H1 (cell line): ENCODE results near the gene AKAP12. TPM values are rescaled to one million over a fixed set of nuclear protein-coding genes. Genes with fewer than 3 reads are reported as not detected.
A peak's percentile ranks its signal among the peaks of the same experiment; 100 is the strongest.

ENCODE experiments used
- CTCF ChIA-PET: fragments of 300-600 bp; sonication (Branson Sonifier 250); formaldehyde crosslinking; loops from one replicate; lab custom pipeline; 2021; ENCODE audit not compliant: partially characterized antibody; lab: Charles Lee
- POLR2A ChIA-PET: fragments of 300-600 bp; sonication (Branson Sonifier 250); formaldehyde crosslinking; loops from one replicate; lab custom pipeline; 2021; ENCODE audit warnings: inconsistent platforms; ENCODE audit not compliant: partially characterized antibody; lab: Charles Lee
- DNase-seq, 2 experiments: peaks; one replicate each; pipeline versions ENCODE4 v3.0.0 to v3.0.0-alpha.2; 2010 to 2022; ENCODE audit warnings: low spot score in 2 of 2, low read depth in 1 of 2, mixed read lengths in 1 of 2
- FAIRE-seq: peaks from 2 replicates; lab custom pipeline; 2011; peaks lifted over from hg19 to GRCh38; lab: Jason Lieb, UNC
- H2AFZ ChIP-seq: 2 replicates; pipeline ENCODE4 v1.8.1; 2012; ENCODE audit warnings: low read length, inconsistent platforms
- H2AK5ac ChIP-seq: 2 replicates; pipeline ENCODE4 v1.6.1; 2013; ENCODE audit warnings: low read depth, low read length
- H2BK120ac ChIP-seq: replicated peaks from 2 replicates; pipeline ENCODE3; 2013; ENCODE audit warnings: low read depth, low read length, inconsistent platforms
- H2BK12ac ChIP-seq: 2 replicates; pipeline ENCODE4 v1.6.1; 2013; ENCODE audit warnings: low read depth, low read length
- H2BK15ac ChIP-seq: 2 replicates; pipeline ENCODE4 v1.6.1; 2013; ENCODE audit warnings: low read length
- H2BK20ac ChIP-seq: 2 replicates; pipeline ENCODE4 v1.6.1; 2013; ENCODE audit warnings: low read length
- H2BK5ac ChIP-seq: 2 replicates; pipeline ENCODE4 v1.6.1; 2013; ENCODE audit warnings: low read depth, low read length
- H3K14ac ChIP-seq: 2 replicates; pipeline ENCODE4 v1.6.1; 2013; ENCODE audit warnings: inconsistent platforms; ENCODE audit not compliant: insufficient read length
- H3K18ac ChIP-seq: 2 replicates; pipeline ENCODE4 v1.6.1; 2013; ENCODE audit warnings: low read length; ENCODE audit errors: extremely low read depth
- H3K23ac ChIP-seq: 2 replicates; pipeline ENCODE4 v1.6.1; 2013; ENCODE audit warnings: inconsistent platforms; ENCODE audit not compliant: insufficient read length
- H3K23me2 ChIP-seq: 2 replicates; pipeline ENCODE4 v1.6.1; 2013; ENCODE audit warnings: low read depth, low read length
- H3K27ac ChIP-seq: 2 replicates; pipeline ENCODE4 v1.6.1; 2011; ENCODE audit warnings: low read depth, low read length, inconsistent platforms
- H3K27me3 ChIP-seq, 4 experiments: replicated peaks in 1 of 4; 1 replicate in 1 of 4; 2 replicates in 3 of 4; pipeline versions ENCODE4 v1.6.1 to v1.8.1; 2011 to 2013; ENCODE audit warnings: low read length in 3 of 4, mild to moderate bottlenecking in 3 of 4, inconsistent platforms in 2 of 4, mixed read lengths in 2 of 4, moderate library complexity in 1 of 4; ENCODE audit not compliant: control insufficient read depth in 3 of 4, insufficient read depth in 3 of 4; ENCODE audit errors: extremely low read depth in 1 of 4
- H3K36me3 ChIP-seq, 4 experiments: 2 replicates each; pipeline versions ENCODE4 v1.6.1 to v1.8.1; 2011 to 2013; ENCODE audit warnings: mild to moderate bottlenecking in 4 of 4, low read length in 3 of 4, moderate library complexity in 2 of 4, control low read depth in 1 of 4, inconsistent platforms in 1 of 4; ENCODE audit not compliant: insufficient read depth in 4 of 4, control insufficient read depth in 2 of 4
- H3K4ac ChIP-seq: replicated peaks from 2 replicates; pipeline ENCODE3; 2013; ENCODE audit warnings: low read length, low read depth, mixed read lengths, inconsistent platforms; ENCODE audit not compliant: insufficient read length
- H3K4me1 ChIP-seq, 4 experiments: replicated peaks in 1 of 4; 1 replicate in 1 of 4; 2 replicates in 3 of 4; pipeline versions ENCODE4 v1.6.1 to v1.8.1; 2011 to 2013; ENCODE audit warnings: low read length in 3 of 4, inconsistent platforms in 2 of 4, mixed read lengths in 1 of 4; ENCODE audit not compliant: insufficient read depth in 4 of 4, control insufficient read depth in 3 of 4
- H3K4me2 ChIP-seq, 2 experiments: 2 replicates each; pipeline versions ENCODE4 v1.6.1 to v1.8.1; 2011 to 2013; ENCODE audit warnings: low read depth in 2 of 2, low read length in 2 of 2, control low read depth in 1 of 2, inconsistent platforms in 1 of 2, mild to moderate bottlenecking in 1 of 2; ENCODE audit not compliant: insufficient read depth in 1 of 2
- H3K4me3 ChIP-seq, 4 experiments: fragments of 200-600, 300-600 bp in 1 of 4; sonication (generic), shearing (Covaris generic), sonication (Bioruptor Twin) in 1 of 4; 2 replicates each; pipeline versions ENCODE4 v1.5.1 to v1.8.1; 2011 to 2016; ENCODE audit warnings: low read length in 4 of 4, low read depth in 3 of 4, control low read depth in 2 of 4, inconsistent platforms in 2 of 4, mild to moderate bottlenecking in 2 of 4, mixed read lengths in 1 of 4, moderate library complexity in 1 of 4; ENCODE audit not compliant: insufficient read depth in 2 of 4; ENCODE audit errors: extremely low read depth in 1 of 4
- H3K56ac ChIP-seq: replicated peaks from 2 replicates; pipeline ENCODE3; 2013; ENCODE audit warnings: low read depth, mild to moderate bottlenecking, mixed read lengths, low read length, inconsistent platforms; ENCODE audit not compliant: insufficient read length
- H3K79me1 ChIP-seq: 2 replicates; pipeline ENCODE4 v1.6.1; 2013; ENCODE audit warnings: low read depth, low read length, control low read depth
- H3K79me2 ChIP-seq, 2 experiments: 2 replicates each; pipeline versions ENCODE4 v1.6.1 to v1.8.1; 2012 to 2013; ENCODE audit warnings: low read length in 2 of 2, mild to moderate bottlenecking in 2 of 2, inconsistent platforms in 1 of 2; ENCODE audit not compliant: insufficient read depth in 2 of 2, control insufficient read depth in 1 of 2
- H3K9ac ChIP-seq, 4 experiments: replicated peaks in 1 of 4; 1 replicate in 1 of 4; 2 replicates in 3 of 4; pipeline versions ENCODE4 v1.6.1 to v1.8.1; 2011 to 2013; ENCODE audit warnings: low read depth in 3 of 4, low read length in 3 of 4, control low read depth in 2 of 4, mild to moderate bottlenecking in 2 of 4, moderate library complexity in 2 of 4, inconsistent platforms in 1 of 4; ENCODE audit errors: extremely low read depth in 1 of 4
- H3K9me3 ChIP-seq, 2 experiments: 2 replicates each; pipeline versions ENCODE4 v1.6.1 to v1.8.1; 2012 to 2013; ENCODE audit warnings: mild to moderate bottlenecking in 2 of 2, moderate library complexity in 2 of 2, control low read depth in 1 of 2, inconsistent platforms in 1 of 2, low read depth in 1 of 2, low read length in 1 of 2, mixed read lengths in 1 of 2; ENCODE audit not compliant: insufficient read depth in 2 of 2
- H4K20me1 ChIP-seq, 2 experiments: replicated peaks in 1 of 2; 2 replicates each; pipeline versions ENCODE3 to v1.8.1; 2011 to 2013; ENCODE audit warnings: inconsistent platforms in 2 of 2, low read length in 2 of 2, mild to moderate bottlenecking in 1 of 2; ENCODE audit not compliant: insufficient read depth in 2 of 2, control insufficient read depth in 1 of 2
- H4K5ac ChIP-seq: 2 replicates; pipeline ENCODE4 v1.6.1; 2013; ENCODE audit warnings: low read length, low read depth, mixed read lengths, inconsistent platforms; ENCODE audit not compliant: insufficient read length
- H4K8ac ChIP-seq: 2 replicates; pipeline ENCODE4 v1.8.0; 2013; ENCODE audit warnings: mild to moderate bottlenecking, moderate library complexity, low read length, inconsistent platforms; ENCODE audit not compliant: insufficient read depth; ENCODE audit errors: extremely low read depth
- H4K91ac ChIP-seq: replicated peaks from 2 replicates; pipeline ENCODE3; 2013; ENCODE audit warnings: low read length, mixed read lengths, inconsistent platforms; ENCODE audit not compliant: insufficient read length
- BRCA1 ChIP-seq: IDR thresholded peaks from 2 replicates; pipeline ENCODE4 v1.6.1; 2012; ENCODE audit warnings: low read depth, low read length, improper control_type of control experiment
- CTBP2 ChIP-seq: IDR thresholded peaks from 2 replicates; pipeline ENCODE4 v1.7.0; 2011; ENCODE audit warnings: borderline replicate concordance, mild to moderate bottlenecking, moderate library complexity, mixed read lengths, low read length; ENCODE audit not compliant: insufficient read depth, insufficient read length
- E2F6 ChIP-seq: IDR thresholded peaks from 2 replicates; pipeline ENCODE4 v1.6.1; 2012; ENCODE audit warnings: inconsistent platforms
- EP300 ChIP-seq, 2 experiments: IDR thresholded peaks; 1 replicate in 1 of 2; 2 replicates in 1 of 2; pipeline ENCODE4 v1.6.1; 2011 to 2012; ENCODE audit warnings: low read depth in 2 of 2, low read length in 2 of 2, mild to moderate bottlenecking in 2 of 2, borderline replicate concordance in 1 of 2, inconsistent platforms in 1 of 2, moderate library complexity in 1 of 2
- PHF8 ChIP-seq: fragments of 200-600 bp; sonication (generic); conservative IDR thresholded peaks from 2 replicates; pipeline ENCODE4 v1.7.1; 2012; ENCODE audit warnings: low read depth, mild to moderate bottlenecking, inconsistent platforms, low read length, moderate library complexity
- RAD21 ChIP-seq, 2 experiments: IDR thresholded peaks in 1 of 2; conservative IDR thresholded peaks in 1 of 2; 2 replicates each; pipeline ENCODE4 v1.6.1; 2011; ENCODE audit warnings: low read depth in 2 of 2, low read length in 2 of 2, improper control_type of control experiment in 1 of 2, inconsistent platforms in 1 of 2, mild to moderate bottlenecking in 1 of 2, moderate library complexity in 1 of 2
- TBP ChIP-seq: IDR thresholded peaks from 2 replicates; pipeline ENCODE4 v1.6.1; 2011; ENCODE audit warnings: low read depth, low read length, improper control_type of control experiment
- TCF12 ChIP-seq: IDR thresholded peaks from 2 replicates; pipeline ENCODE4 v1.6.1; 2011; ENCODE audit warnings: low read depth, mild to moderate bottlenecking, low read length
- TEAD4 ChIP-seq: IDR thresholded peaks from 2 replicates; pipeline ENCODE4 v1.6.1; 2012; ENCODE audit warnings: low read depth, low read length, inconsistent platforms, mixed read lengths
- ZNF274 ChIP-seq: IDR thresholded peaks from 2 replicates; pipeline ENCODE4 v1.7.0; 2012; ENCODE audit warnings: low read length, borderline replicate concordance; ENCODE audit errors: extremely low read depth
- WGBS, 2 experiments: shearing (Covaris generic) in 1 of 2; methylation state at CpG; one replicate each; pipeline versions ENCODE4 v1.1.6 to v1.1.7; 2013 to 2015; ENCODE audit warnings: low lambda C conversion rate in 2 of 2, mixed read lengths in 2 of 2, inconsistent platforms in 1 of 2, low coverage in 1 of 2, missing lambda C conversion rate in 1 of 2; ENCODE audit not compliant: insufficient replicate concordance in 2 of 2, insufficient coverage in 1 of 2, insufficient read length in 1 of 2; ENCODE audit errors: extremely low coverage in 1 of 2, missing lambda C conversion rate in 1 of 2; 5-methylcytosine and 5-hydroxymethylcytosine counted together
- polyA plus RNA-seq, 7 experiments: library from polyadenylated mRNA; depleted of rRNA in 3 of 7; stranded (reverse) in 5 of 7; unstranded in 2 of 7; fragments of >200 nt in 5 of 7; fragments of 200-250 nt in 2 of 7; gene quantifications; 1 replicate in 5 of 7; 2 replicates in 1 of 7; 4 replicates in 1 of 7; pipeline versions ENCODE4 v1.2.1 to v1.2.3, GENCODE V29; 2011 to 2013; ENCODE audit warnings: missing spikeins in 2 of 7, mixed read lengths in 2 of 7
- total RNA-seq: library from RNA; stranded (reverse); fragmentation: NEBNext Ultra II Directional; extraction: Animal tissue kit (Norgen Biotek cat#: 25700); gene quantifications from 2 replicates; pipeline ENCODE4 v1.2.1, GENCODE V29; 2021

The AKAP12 gene
- total and polyA plus RNA-seq, 2 of the 8 experiments (the other 6 are each of a cell fraction or from before 2014, with no cell fraction given): 14.6 to 79.2 TPM

- no peak overlapping the region for H3K27ac ChIP-seq
- no peak overlapping the region for H2BK120ac ChIP-seq
- 0 out of 2 replicates have a peak overlapping the region, but pooled peaks have one; percentile 49 for H2AFZ ChIP-seq
- DNase-seq (no peak), FAIRE-seq (no peak)
- H3K4me3 ChIP-seq: no peak overlapping the region
- no peaks in the 10 kb centered on the region for H3K27me3 ChIP-seq
- no peak overlapping the region for H3K56ac ChIP-seq
- POLR2A ChIA-PET: interaction anchor here (0.6 kb wide), 1 partner anchor 28 kb away, joined by 3 read pairs; no protein-coding TSS in a partner anchor
- no peak overlapping the region for H4K91ac ChIP-seq
- H4K8ac ChIP-seq: no peak overlapping the region
- no peak for TF ChIP-seq TEAD4
- no peak for TF ChIP-seq EP300 (IDR thresholded peaks at IDR 0.05; ENCODE audit: borderline replicate concordance in 1 of 2, low read depth in 2 of 2, low read length in 2 of 2)
- TF ChIP-seq BRCA1: no peak
- TF ChIP-seq TBP: no peak
- TF ChIP-seq ZNF274: no peak
- no peak for TF ChIP-seq E2F6
- no peak for TF ChIP-seq PHF8
- no peak for TF ChIP-seq RAD21 (IDR thresholded peaks at IDR 0.05 in 1 of 2, conservative IDR thresholded peaks at IDR 0.05 in 1 of 2; ENCODE audit: low read depth in 2 of 2, low read length in 2 of 2)
- TF ChIP-seq TCF12: no peak
- no peak for TF ChIP-seq CTBP2
- H3K4ac ChIP-seq: no peak overlapping the region
- H3K23ac ChIP-seq: no peak overlapping the region
- no peaks in the 10 kb centered on the region for H3K79me1 ChIP-seq
- H2BK5ac ChIP-seq: no peak overlapping the region
- no peak overlapping the region for H3K9ac ChIP-seq
- H3K23me2 ChIP-seq: no peaks in the 10 kb centered on the region
- CTCF ChIA-PET: no interaction called here
- no peak overlapping the region for H3K18ac ChIP-seq
- H3K36me3 ChIP-seq: no peaks in the 10 kb centered on the region
- 100% methylated on average over 2 of the region's 2 CpGs; no CpG with 5 or more reads in 1 of the 2 experiments for WGBS, 2 experiments
- H2AK5ac ChIP-seq: no peak overlapping the region
- H2BK15ac ChIP-seq: no peak overlapping the region
- H3K4me2 ChIP-seq: no peak overlapping the region
- no peak overlapping the region for H3K14ac ChIP-seq
- H2BK20ac ChIP-seq: no peak overlapping the region
- peaks cover 0 to 4% of the 10 kb centered on the region in 2 experiments; a peak in 1 of 4 replicates for H3K9me3 ChIP-seq
- H3K79me2 ChIP-seq: no peaks in the 10 kb centered on the region
- H4K20me1 ChIP-seq: no peaks in the 10 kb centered on the region
- no peak overlapping the region for H2BK12ac ChIP-seq
- H3K4me1 ChIP-seq: no peaks in the 10 kb centered on the region
- no peak overlapping the region for H4K5ac ChIP-seq
Measured at GRCh38 chr6:151207674-151208073, 32.1 kb upstream of the AKAP12 start.
